Endothelial cell of umbilical vein (primary cell): ENCODE measurements around the gene C11orf71. TPM values are rescaled to one million over a fixed set of nuclear protein-coding genes. Genes with fewer than 3 reads are reported as not detected.

Experiments used
- BruUV-seq: library from RNA; stranded (reverse); fragments of 400-500 nt; replicated peaks from 2 replicates; lab custom pipeline; 2021; lab: Mats Ljungman, UMichigan
- CTCF ChIA-PET: fragments of 300-600, 350-600 bp; sonication (Branson Sonifier 250); formaldehyde crosslinking; loops from one replicate; lab custom pipeline; 2021; ENCODE audit warnings: antibody characterized with exemption, inconsistent platforms; lab: Charles Lee
- POLR2A ChIA-PET: fragments of 300-600, 350-600 bp; sonication (Branson Sonifier 250); formaldehyde crosslinking; loops from one replicate; lab custom pipeline; 2021; ENCODE audit warnings: antibody characterized with exemption, inconsistent platforms; lab: Charles Lee
- DNase-seq: peaks from one replicate; pipeline ENCODE4 v3.0.0-alpha.2; 2011; ENCODE audit warnings: low read depth, low spot score
- FAIRE-seq: peaks from 2 replicates; lab custom pipeline; 2011; peaks lifted over from hg19 to GRCh38; lab: Jason Lieb, UNC
- H2AFZ ChIP-seq: 2 replicates; pipeline ENCODE4 v1.6.0; 2012; ENCODE audit warnings: low read depth, low read length, control low read depth, inconsistent platforms
- H3K27ac ChIP-seq: 2 replicates; pipeline ENCODE4 v1.5.1; 2011; ENCODE audit warnings: low read depth, mild to moderate bottlenecking, control low read depth, low read length, moderate library complexity; ENCODE audit not compliant: insufficient read depth
- H3K27me3 ChIP-seq, 2 experiments: 2 replicates each; pipeline versions ENCODE4 v1.6.0 to v1.6.1; 2011; ENCODE audit warnings: low read length in 2 of 2, mixed read lengths in 1 of 2; ENCODE audit not compliant: control insufficient read depth in 2 of 2, insufficient read depth in 2 of 2
- H3K36me3 ChIP-seq, 2 experiments: 2 replicates in 1 of 2; 3 replicates in 1 of 2; pipeline ENCODE4 v1.5.1; 2011; ENCODE audit warnings: low read length in 2 of 2, mild to moderate bottlenecking in 1 of 2, moderate library complexity in 1 of 2; ENCODE audit not compliant: control insufficient read depth in 2 of 2, insufficient read depth in 2 of 2; ENCODE audit errors: extremely low read depth in 1 of 2
- H3K4me1 ChIP-seq: 3 replicates; pipeline ENCODE4 v1.5.1; 2011; ENCODE audit warnings: mild to moderate bottlenecking, low read length; ENCODE audit not compliant: control insufficient read depth, insufficient read depth; ENCODE audit errors: extremely low read depth
- H3K4me2 ChIP-seq: 2 replicates; pipeline ENCODE4 v1.6.1; 2011; ENCODE audit warnings: low read length, control low read depth, mixed read lengths; ENCODE audit not compliant: insufficient read depth
- H3K4me3 ChIP-seq, 3 experiments: fragments of 200-600 bp in 1 of 3; sonication (generic), shearing (Covaris generic) in 1 of 3; replicated peaks in 1 of 3; 2 replicates each; pipeline ENCODE4 v1.5.1; 2011 to 2016; ENCODE audit warnings: control low read depth in 3 of 3, low read length in 3 of 3, mild to moderate bottlenecking in 2 of 3, inconsistent platforms in 1 of 3, low read depth in 1 of 3, moderate library complexity in 1 of 3; ENCODE audit not compliant: insufficient read depth in 1 of 3
- H3K79me2 ChIP-seq: 2 replicates; pipeline ENCODE4 v1.6.0; 2012; ENCODE audit warnings: low read length, inconsistent platforms; ENCODE audit not compliant: control insufficient read depth, insufficient read depth
- H3K9ac ChIP-seq: replicated peaks from 2 replicates; pipeline ENCODE3; 2011; ENCODE audit warnings: low read length, control low read depth; ENCODE audit not compliant: insufficient read depth; ENCODE audit errors: extremely low read depth
- H3K9me1 ChIP-seq: replicated peaks from 3 replicates; pipeline ENCODE4 v1.6.0; 2011; ENCODE audit warnings: mild to moderate bottlenecking, low read length; ENCODE audit not compliant: control insufficient read depth, insufficient read depth; ENCODE audit errors: extremely low read depth
- H3K9me3 ChIP-seq: replicated peaks from 2 replicates; pipeline ENCODE4 v1.5.1; 2012; ENCODE audit warnings: low read length, inconsistent platforms; ENCODE audit not compliant: control insufficient read depth, insufficient read depth
- H4K20me1 ChIP-seq: replicated peaks from 2 replicates; pipeline ENCODE3; 2011; ENCODE audit warnings: mild to moderate bottlenecking, low read length; ENCODE audit not compliant: control insufficient read depth, insufficient read depth; ENCODE audit errors: extremely low read depth
- CTCF ChIP-seq, 2 donors: IDR thresholded peaks; 1 replicate in 1 of 2; 2 replicates in 1 of 2; pipeline ENCODE4 v1.5.1; 2011; ENCODE audit warnings: low read length in 2 of 2, mild to moderate bottlenecking in 2 of 2, moderate library complexity in 2 of 2, control low read depth in 1 of 2, inconsistent platforms in 1 of 2, low read depth in 1 of 2; ENCODE audit not compliant: insufficient read depth in 1 of 2; ENCODE audit errors: extremely low read depth in 1 of 2
- EZH2 ChIP-seq: IDR thresholded peaks from 2 replicates; pipeline ENCODE4 v1.6.1; 2012; ENCODE audit warnings: borderline replicate concordance, low read depth, mild to moderate bottlenecking, moderate library complexity, low read length, inconsistent platforms; ENCODE audit not compliant: severe bottlenecking
- FOS ChIP-seq: IDR thresholded peaks from 2 replicates; pipeline ENCODE4 v1.6.1; 2011; ENCODE audit warnings: mild to moderate bottlenecking, low read length, moderate library complexity, borderline replicate concordance; ENCODE audit not compliant: insufficient read depth
- GATA2 ChIP-seq: IDR thresholded peaks from 2 replicates; pipeline ENCODE4 v1.7.0; 2011; ENCODE audit warnings: low read depth, mild to moderate bottlenecking, moderate library complexity, mixed read lengths, low read length; ENCODE audit not compliant: insufficient read length, insufficient read depth
- JUN ChIP-seq: IDR thresholded peaks from 2 replicates; pipeline ENCODE4 v1.6.1; 2011; ENCODE audit warnings: borderline replicate concordance, low read depth; ENCODE audit not compliant: insufficient read length, insufficient read depth
- MAX ChIP-seq: IDR thresholded peaks from 2 replicates; pipeline ENCODE4 v1.6.1; 2011; ENCODE audit not compliant: insufficient read depth, insufficient read length
- MYC ChIP-seq: IDR thresholded peaks from one replicate; pipeline ENCODE4 v1.6.1; 2011; ENCODE audit warnings: mild to moderate bottlenecking, low read depth, low read length
- POLR2A ChIP-seq: IDR thresholded peaks from 2 replicates; pipeline ENCODE4 v1.6.1; 2012; ENCODE audit warnings: low read depth, mild to moderate bottlenecking, control low read depth, low read length
- POLR2AphosphoS5 ChIP-seq: IDR thresholded peaks from 2 replicates; pipeline ENCODE4 v1.6.1; 2012; ENCODE audit warnings: low read depth, mild to moderate bottlenecking, control low read depth, low read length, moderate library complexity; ENCODE audit not compliant: insufficient read depth
- dilution Hi-C: fragments of 300-500 bp; cut with MboI; formaldehyde crosslinking; loops from one replicate; pipeline ENCODE4 v1.15.0; 2019; ENCODE audit warnings: low sequenced_read_pairs; ENCODE audit not compliant: extremely low pct_ligation_motif_present
- intact Hi-C: fragments of 100-400 bp; cut with micrococcal nuclease; formaldehyde crosslinking; loops from one replicate; pipeline ENCODE4 v1.10.0; 2022
- polyA plus RNA-seq, 4 experiments: library from polyadenylated mRNA; depleted of rRNA in 3 of 4; stranded (reverse) in 3 of 4; unstranded in 1 of 4; fragments of >200 nt; gene quantifications; 2 replicates each; pipeline versions ENCODE4 v1.2.1 to v1.2.3, GENCODE V29; 2011 to 2012; ENCODE audit warnings: missing spikeins in 1 of 4
- total RNA-seq: library from RNA; stranded (reverse); gene quantifications from 2 replicates; pipeline ENCODE4 v1.2.3, GENCODE V29; 2021

Gene C11orf71
- total and polyA plus RNA-seq, 2 donors (not counting 3 experiments of a cell fraction or from before 2014, with no cell fraction given): 4.0 to 6.9 TPM

GRCh38 chr11:114413958-114414357, 13.6 kb upstream of the C11orf71 start:
- intact Hi-C loops (no loop called here), dilution Hi-C loops (no loop called here)
- Histone ChIP-seq H3K27me3 (no peaks in the 10 kb centered on the region), H3K9me1 (no peaks in the 10 kb centered on the region), H3K9me3 (no peaks in the 10 kb centered on the region), H4K20me1 (no peaks in the 10 kb centered on the region), H3K27ac (no peak overlapping the region), H3K36me3 (peaks cover 2 to 4% of the 10 kb centered on the region in 2 experiments), H3K9ac (no peak overlapping the region), H3K4me3 (no peak overlapping the region), H3K79me2 (no peaks in the 10 kb centered on the region), H3K4me2 (no peak overlapping the region), H3K4me1 (no peaks in the 10 kb centered on the region), H2AFZ (no peak overlapping the region)
- TF ChIP-seq POLR2AphosphoS5 (no peak), MYC (no peak)
- BruUV-seq: no TSS peak
- DNase-seq: no peak
- ChIA-PET CTCF (no interaction called here), POLR2A (no interaction called here)
- no peak for FAIRE-seq

GRCh38 chr11:114412946-114413345, 12.6 kb upstream of the C11orf71 start:
- Histone ChIP-seq H3K4me1 (no peaks in the 10 kb centered on the region), H3K4me2 (no peak overlapping the region), H3K4me3 (no peak overlapping the region), H3K27me3 (no peaks in the 10 kb centered on the region), H3K9me1 (no peaks in the 10 kb centered on the region), H3K27ac (no peak overlapping the region), H3K9ac (no peak overlapping the region), H3K79me2 (no peaks in the 10 kb centered on the region), H3K9me3 (no peaks in the 10 kb centered on the region), H2AFZ (no peak overlapping the region), H4K20me1 (no peaks in the 10 kb centered on the region), H3K36me3 (peaks cover 4 to 5% of the 10 kb centered on the region in 2 experiments)
- dilution Hi-C loops (no loop called here), intact Hi-C loops (no loop called here)
- DNase-seq (no peak), FAIRE-seq (no peak)
- BruUV-seq: no TSS peak
- TF ChIP-seq MAX: no peak
- no peak for TF ChIP-seq CTCF (IDR thresholded peaks at IDR 0.05; ENCODE audit: extremely low read depth in 1 of 2, insufficient read depth in 1 of 2, low read depth in 1 of 2, low read length in 2 of 2)
- TF ChIP-seq EZH2: no peak
- no peak for TF ChIP-seq FOS
- TF ChIP-seq JUN: no peak
- no peak for TF ChIP-seq POLR2AphosphoS5
- no peak for TF ChIP-seq MYC
- no peak for TF ChIP-seq GATA2
- TF ChIP-seq POLR2A: no peak
- ChIA-PET POLR2A (no interaction called here), CTCF (interaction anchor here (0.8 to 2.0 kb wide), 4 partner anchors 9 to 72 kb away, joined by 3 to 9 read pairs (median 6); no protein-coding TSS in a partner anchor)
